ENCODE data around the gene NR6A1.

The NR6A1 gene

DNA sequence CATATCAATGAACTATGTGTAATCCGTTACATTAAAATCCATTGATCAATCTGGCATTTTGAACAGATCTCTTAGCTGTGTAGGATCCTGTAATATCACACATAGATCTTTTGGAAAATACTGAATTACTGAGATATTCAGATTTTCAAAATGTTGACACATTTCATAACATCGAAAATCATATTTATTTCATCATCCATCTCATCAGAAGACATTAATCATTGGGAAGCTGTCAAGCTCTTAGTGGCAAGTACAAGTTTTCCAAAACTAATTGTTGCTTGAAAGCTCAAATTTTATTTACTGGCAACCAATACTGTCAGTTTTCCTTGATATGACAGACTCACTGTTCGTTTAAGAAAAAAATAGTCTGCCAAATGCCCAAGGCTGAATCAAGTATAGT is 8.5 kb downstream of the NR6A1 start:
- H3K36me3 ChIP-seq (ENCODE audit: control insufficient read depth in 1 of 2, insufficient read depth in 2 of 2, low read depth in 1 of 2, low read length in 2 of 2), result no peaks in the 10 kb centered on the region
- H3K4me1 ChIP-seq (ENCODE audit: control insufficient read depth, insufficient read depth, low read depth, low read length), result no peaks in the 10 kb centered on the region
- no peak overlapping the region for H3K18ac ChIP-seq (ENCODE audit: low read depth in 1 of 2, low read length in 2 of 2)
- H2BK15ac ChIP-seq (ENCODE audit: low read depth, poor library complexity, severe bottlenecking), result no peak overlapping the region
- H4K8ac ChIP-seq (ENCODE audit: low read length), result no peak overlapping the region
- no peak for DNase-seq
- no peaks in the 10 kb centered on the region for H3K9me3 ChIP-seq (ENCODE audit: control insufficient read depth, low read length)
- no peak overlapping the region for H3K4me3 ChIP-seq (ENCODE audit: insufficient read depth in 1 of 2, low read depth in 1 of 2, low read length in 2 of 2)
- peaks cover 0 to 78% of the 10 kb centered on the region in 2 experiments for H3K27me3 ChIP-seq (ENCODE audit: control insufficient read depth in 1 of 2, insufficient read depth in 1 of 2, low read length in 2 of 2)
- no peak overlapping the region for H3K27ac ChIP-seq (ENCODE audit: low read length, poor library complexity, severe bottlenecking)
- 96% methylated on average over 2 of the region's 3 CpGs for WGBS
- H4K91ac ChIP-seq (ENCODE audit: low read length), result no peak overlapping the region
- H3K14ac ChIP-seq (ENCODE audit: low read length in 2 of 2), result no peak overlapping the region
- H2BK120ac ChIP-seq (ENCODE audit: low read depth, low read length), result no peak overlapping the region
- no peak overlapping the region for H2AFZ ChIP-seq (ENCODE audit: low read depth, low read length)
- peaks cover 9% of the 10 kb centered on the region for H3K79me1 ChIP-seq (replicated peaks; ENCODE audit: low read length, poor library complexity, severe bottlenecking)
- H2BK5ac ChIP-seq (ENCODE audit: low read depth, low read length, poor library complexity, severe bottlenecking), result no peak overlapping the region
- no peak overlapping the region for H3K9ac ChIP-seq (ENCODE audit: low read length)
- H3K23ac ChIP-seq (ENCODE audit: low read length in 2 of 2), result no peak overlapping the region
- no peak overlapping the region for H2AK5ac ChIP-seq (ENCODE audit: low read length, severe bottlenecking)
- no peak overlapping the region for H2BK12ac ChIP-seq (ENCODE audit: low read length in 2 of 2)
- H3K4ac ChIP-seq (ENCODE audit: low read depth in 1 of 2, low read length in 2 of 2), result no peak overlapping the region
- H3K4me2 ChIP-seq (ENCODE audit: low read length, poor library complexity, severe bottlenecking), result no peak overlapping the region

DNA sequence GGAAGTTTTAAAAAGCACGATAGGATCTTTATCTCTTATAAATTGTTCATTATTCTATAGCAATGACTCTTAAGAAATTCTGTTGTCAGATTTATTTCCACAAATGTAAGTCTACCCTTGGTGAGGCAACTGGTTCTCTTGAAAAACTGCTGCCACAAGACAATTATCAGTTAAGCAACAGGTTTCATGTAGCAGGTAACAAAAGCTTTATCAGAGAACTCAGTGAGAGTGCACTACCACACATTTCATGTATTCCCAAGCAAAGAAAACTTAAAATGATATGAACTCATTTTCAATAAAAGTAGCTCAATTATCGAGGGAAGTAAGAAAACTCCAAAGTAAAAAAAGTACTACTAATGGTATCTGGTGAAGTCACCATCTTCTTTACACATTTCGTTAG is 9.4 kb downstream of the NR6A1 start:
- H3K27me3 ChIP-seq (ENCODE audit: control insufficient read depth in 1 of 2, insufficient read depth in 1 of 2, low read length in 2 of 2), result peaks cover 0 to 78% of the 10 kb centered on the region in 2 experiments
- H3K36me3 ChIP-seq (ENCODE audit: control insufficient read depth in 1 of 2, insufficient read depth in 2 of 2, low read depth in 1 of 2, low read length in 2 of 2), result no peaks in the 10 kb centered on the region
- no peak overlapping the region for H2BK120ac ChIP-seq (ENCODE audit: low read depth, low read length)
- no peak overlapping the region for H2AK5ac ChIP-seq (ENCODE audit: low read length, severe bottlenecking)
- no peak overlapping the region for H2AFZ ChIP-seq (ENCODE audit: low read depth, low read length)
- no peak overlapping the region for H4K8ac ChIP-seq (ENCODE audit: low read length)
- H3K4me3 ChIP-seq (ENCODE audit: insufficient read depth in 1 of 2, low read depth in 1 of 2, low read length in 2 of 2), result no peak overlapping the region
- no peak overlapping the region for H3K18ac ChIP-seq (ENCODE audit: low read depth in 1 of 2, low read length in 2 of 2)
- H3K14ac ChIP-seq (ENCODE audit: low read length in 2 of 2), result no peak overlapping the region
- H2BK5ac ChIP-seq (ENCODE audit: low read depth, low read length, poor library complexity, severe bottlenecking), result no peak overlapping the region
- WGBS, result 100% methylated on average over 1 of the region's 3 CpGs
- no peak overlapping the region for H3K23ac ChIP-seq (ENCODE audit: low read length in 2 of 2)
- H4K91ac ChIP-seq (ENCODE audit: low read length), result no peak overlapping the region
- no peak overlapping the region for H3K9ac ChIP-seq (ENCODE audit: low read length)
- H3K4ac ChIP-seq (ENCODE audit: low read depth in 1 of 2, low read length in 2 of 2), result no peak overlapping the region
- H3K27ac ChIP-seq (ENCODE audit: low read length, poor library complexity, severe bottlenecking), result no peak overlapping the region
- H3K79me1 ChIP-seq (replicated peaks; ENCODE audit: low read length, poor library complexity, severe bottlenecking), result peaks cover 7% of the 10 kb centered on the region
- no peak for DNase-seq
- no peaks in the 10 kb centered on the region for H3K9me3 ChIP-seq (ENCODE audit: control insufficient read depth, low read length)
- H2BK15ac ChIP-seq (ENCODE audit: low read depth, poor library complexity, severe bottlenecking), result no peak overlapping the region
- H2BK12ac ChIP-seq (ENCODE audit: low read length in 2 of 2), result no peak overlapping the region
- H3K4me1 ChIP-seq (ENCODE audit: control insufficient read depth, insufficient read depth, low read depth, low read length), result no peaks in the 10 kb centered on the region
- H3K4me2 ChIP-seq (ENCODE audit: low read length, poor library complexity, severe bottlenecking), result no peak overlapping the region

DNA sequence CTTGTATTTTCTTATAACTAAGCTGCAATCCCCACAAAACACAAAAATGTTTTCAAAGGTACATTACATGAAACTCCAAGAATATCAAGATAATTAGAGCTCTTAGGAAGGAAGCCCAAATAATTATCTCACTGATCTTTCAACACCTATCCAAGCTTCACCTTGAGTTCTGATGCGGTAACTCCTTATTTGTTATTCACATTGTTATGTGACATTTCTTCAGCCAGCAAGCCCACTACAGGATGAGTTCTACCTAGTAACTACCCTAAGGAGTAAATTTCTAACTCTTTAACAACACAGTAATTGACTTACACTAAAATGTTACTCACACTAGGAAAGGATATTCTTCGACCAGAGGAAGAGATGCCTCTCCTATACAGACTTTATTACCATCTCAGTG is 9.9 kb downstream of the NR6A1 start:
- no peak overlapping the region for H2BK15ac ChIP-seq (ENCODE audit: low read depth, poor library complexity, severe bottlenecking)
- WGBS, result 76% methylated on average over 2 of the region's 2 CpGs
- H3K4me1 ChIP-seq (ENCODE audit: control insufficient read depth, insufficient read depth, low read depth, low read length), result no peaks in the 10 kb centered on the region
- no peak overlapping the region for H3K9ac ChIP-seq (ENCODE audit: low read length)
- no peak overlapping the region for H2BK12ac ChIP-seq (ENCODE audit: low read length in 2 of 2)
- H3K4ac ChIP-seq (ENCODE audit: low read depth in 1 of 2, low read length in 2 of 2), result no peak overlapping the region
- no peak overlapping the region for H3K27ac ChIP-seq (ENCODE audit: low read length, poor library complexity, severe bottlenecking)
- no peak overlapping the region for H3K4me3 ChIP-seq (ENCODE audit: insufficient read depth in 1 of 2, low read depth in 1 of 2, low read length in 2 of 2)
- no peak overlapping the region for H2AFZ ChIP-seq (ENCODE audit: low read depth, low read length)
- no peak overlapping the region for H3K4me2 ChIP-seq (ENCODE audit: low read length, poor library complexity, severe bottlenecking)
- DNase-seq, result no peak
- H3K14ac ChIP-seq (ENCODE audit: low read length in 2 of 2), result no peak overlapping the region
- H2AK5ac ChIP-seq (ENCODE audit: low read length, severe bottlenecking), result no peak overlapping the region
- no peaks in the 10 kb centered on the region for H3K36me3 ChIP-seq (ENCODE audit: control insufficient read depth in 1 of 2, insufficient read depth in 2 of 2, low read depth in 1 of 2, low read length in 2 of 2)
- H3K23ac ChIP-seq (ENCODE audit: low read length in 2 of 2), result no peak overlapping the region
- no peak overlapping the region for H3K18ac ChIP-seq (ENCODE audit: low read depth in 1 of 2, low read length in 2 of 2)
- no peak overlapping the region for H2BK120ac ChIP-seq (ENCODE audit: low read depth, low read length)
- no peak overlapping the region for H4K91ac ChIP-seq (ENCODE audit: low read length)
- no peak overlapping the region for H4K8ac ChIP-seq (ENCODE audit: low read length)
- peaks cover 0 to 78% of the 10 kb centered on the region in 2 experiments for H3K27me3 ChIP-seq (ENCODE audit: control insufficient read depth in 1 of 2, insufficient read depth in 1 of 2, low read length in 2 of 2)
- H3K79me1 ChIP-seq (replicated peaks; ENCODE audit: low read length, poor library complexity, severe bottlenecking), result peaks cover 8% of the 10 kb centered on the region
- no peaks in the 10 kb centered on the region for H3K9me3 ChIP-seq (ENCODE audit: control insufficient read depth, low read length)
- no peak overlapping the region for H2BK5ac ChIP-seq (ENCODE audit: low read depth, low read length, poor library complexity, severe bottlenecking)

- 85% methylated on average over 1 of the region's 2 CpGs for WGBS
- Histone ChIP-seq H2BK12ac (ENCODE audit: low read length in 2 of 2) (no peak overlapping the region), H3K79me1 (replicated peaks; ENCODE audit: low read length, poor library complexity, severe bottlenecking) (peaks cover 8% of the 10 kb centered on the region), H3K4me3 (ENCODE audit: insufficient read depth in 1 of 2, low read depth in 1 of 2, low read length in 2 of 2) (no peak overlapping the region), H4K91ac (ENCODE audit: low read length) (no peak overlapping the region), H3K27me3 (ENCODE audit: control insufficient read depth in 1 of 2, insufficient read depth in 1 of 2, low read length in 2 of 2) (peaks cover 0 to 78% of the 10 kb centered on the region in 2 experiments), H2BK5ac (ENCODE audit: low read depth, low read length, poor library complexity, severe bottlenecking) (no peak overlapping the region), H3K27ac (ENCODE audit: low read length, poor library complexity, severe bottlenecking) (no peak overlapping the region), H3K23ac (ENCODE audit: low read length in 2 of 2) (no peak overlapping the region), H2BK15ac (ENCODE audit: low read depth, poor library complexity, severe bottlenecking) (no peak overlapping the region), H3K14ac (ENCODE audit: low read length in 2 of 2) (no peak overlapping the region), H2AFZ (ENCODE audit: low read depth, low read length) (no peak overlapping the region), H3K36me3 (ENCODE audit: control insufficient read depth in 1 of 2, insufficient read depth in 2 of 2, low read depth in 1 of 2, low read length in 2 of 2) (no peaks in the 10 kb centered on the region), H3K4me2 (ENCODE audit: low read length, poor library complexity, severe bottlenecking) (no peak overlapping the region), H3K18ac (ENCODE audit: low read depth in 1 of 2, low read length in 2 of 2) (no peak overlapping the region), H2AK5ac (ENCODE audit: low read length, severe bottlenecking) (no peak overlapping the region), H4K8ac (ENCODE audit: low read length) (no peak overlapping the region), H3K9ac (ENCODE audit: low read length) (no peak overlapping the region), H3K4me1 (ENCODE audit: control insufficient read depth, insufficient read depth, low read depth, low read length) (no peaks in the 10 kb centered on the region), H2BK120ac (ENCODE audit: low read depth, low read length) (no peak overlapping the region), H3K9me3 (ENCODE audit: control insufficient read depth, low read length) (no peaks in the 10 kb centered on the region), H3K4ac (ENCODE audit: low read depth in 1 of 2, low read length in 2 of 2) (no peak overlapping the region)
- DNase-seq, result no peak
These were observed 10.4 kb downstream of the NR6A1 start for GRCh38 chr9:124760719-124761118.
